ENCODE measurements around the gene BBX.

DNA sequence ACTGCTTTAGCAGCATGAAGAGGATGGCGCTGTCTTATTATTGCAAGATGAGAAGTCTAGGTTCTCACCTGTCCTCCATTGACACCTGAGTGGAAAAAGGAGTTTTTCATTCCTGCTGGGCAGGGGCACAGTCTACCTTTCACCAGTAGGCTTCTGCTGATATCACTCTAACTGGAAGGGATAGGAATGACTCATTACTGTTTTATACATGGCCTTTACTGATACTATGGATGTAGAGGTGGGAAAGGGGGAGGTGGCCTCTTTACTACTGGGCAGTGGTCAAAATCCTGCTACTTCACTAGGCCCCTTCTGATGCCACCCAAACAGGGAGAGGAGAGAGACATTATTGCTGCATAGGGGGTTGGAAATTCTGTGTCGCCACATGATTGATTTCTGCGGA lies 97.8 kb downstream of the BBX start:
- TF ChIP-seq, protein P1, sequence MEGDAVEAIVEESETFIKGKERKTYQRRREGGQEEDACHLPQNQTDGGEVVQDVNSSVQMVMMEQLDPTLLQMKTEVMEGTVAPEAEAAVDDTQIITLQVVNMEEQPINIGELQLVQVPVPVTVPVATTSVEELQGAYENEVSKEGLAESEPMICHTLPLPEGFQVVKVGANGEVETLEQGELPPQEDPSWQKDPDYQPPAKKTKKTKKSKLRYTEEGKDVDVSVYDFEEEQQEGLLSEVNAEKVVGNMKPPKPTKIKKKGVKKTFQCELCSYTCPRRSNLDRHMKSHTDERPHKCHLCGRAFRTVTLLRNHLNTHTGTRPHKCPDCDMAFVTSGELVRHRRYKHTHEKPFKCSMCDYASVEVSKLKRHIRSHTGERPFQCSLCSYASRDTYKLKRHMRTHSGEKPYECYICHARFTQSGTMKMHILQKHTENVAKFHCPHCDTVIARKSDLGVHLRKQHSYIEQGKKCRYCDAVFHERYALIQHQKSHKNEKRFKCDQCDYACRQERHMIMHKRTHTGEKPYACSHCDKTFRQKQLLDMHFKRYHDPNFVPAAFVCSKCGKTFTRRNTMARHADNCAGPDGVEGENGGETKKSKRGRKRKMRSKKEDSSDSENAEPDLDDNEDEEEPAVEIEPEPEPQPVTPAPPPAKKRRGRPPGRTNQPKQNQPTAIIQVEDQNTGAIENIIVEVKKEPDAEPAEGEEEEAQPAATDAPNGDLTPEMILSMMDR (conservative IDR thresholded peaks at IDR 0.05 in 1 of 2, IDR thresholded peaks at IDR 0.05 in 1 of 2; ENCODE audit: extremely low read depth in 1 of 2, insufficient read depth in 1 of 2, low read depth in 1 of 2, low read length in 2 of 2): peak in 1 of 2 donors; percentile 3
- no peak for TF ChIP-seq EZH2 (IDR thresholded peaks at IDR 0.05; ENCODE audit: borderline replicate concordance, low read length)

Measured in mammary epithelial cell (primary cell).